ENCODE data around the gene MFAP5. TPM values are rescaled to one million over a fixed set of nuclear protein-coding genes. Genes with fewer than 3 reads are reported as not detected.

The MFAP5 gene
- total RNA-seq, 1 experiment from 2014 or later: not detected

GRCh38 chr12:8698132-8698851 lies 35.7 kb upstream of the MFAP5 start:
- no peaks in the 10 kb centered on the region for H3K79me2 ChIP-seq (ENCODE audit: low read length)
- H4K20me1 ChIP-seq (ENCODE audit: low read length): no peaks in the 10 kb centered on the region
- peak overlapping the region; percentile 60 for H3K4me3 ChIP-seq (ENCODE audit: low read length)
- no peaks in the 10 kb centered on the region; the same call in 1 of the 2 replicates for H3K4me1 ChIP-seq (ENCODE audit: insufficient read depth, low read length)
- peak overlapping the region; percentile 72 for H2AFZ ChIP-seq (ENCODE audit: low read length)
- no peaks in the 10 kb centered on the region for H3F3A ChIP-seq (ENCODE audit: low read length, unreplicated experiment)
- H3K36me3 ChIP-seq (ENCODE audit: low read depth, low read length): no peaks in the 10 kb centered on the region
- H3K9me2 ChIP-seq (replicated peaks; ENCODE audit: low read length): no peaks in the 10 kb centered on the region
- CTCF ChIA-PET: no interaction called here
- TF ChIP-seq CTCF (conservative IDR thresholded peaks at IDR 0.05; ENCODE audit: low read depth, low read length): no peak
- TF ChIP-seq EZH2phosphoT487 (IDR thresholded peaks at IDR 0.05; ENCODE audit: borderline replicate concordance, low read length): peak; percentile 26; the same call in 1 of the 2 replicates
- POLR2A ChIA-PET (ENCODE audit: unreplicated experiment): no interaction called here
- H3K27me3 ChIP-seq (ENCODE audit: low read length): peaks cover 39% of the 10 kb centered on the region
- ATAC-seq (peak; percentile 41), DNase-seq (no peak)
- intact Hi-C loops (cut with micrococcal nuclease): no loop called here
- H3K4me2 ChIP-seq (ENCODE audit: low read length): peak overlapping the region; percentile 80
- H3K27ac ChIP-seq (ENCODE audit: low read length): no peak overlapping the region
- H3K9ac ChIP-seq (ENCODE audit: low read length): no peak overlapping the region
- no peaks in the 10 kb centered on the region for H3K9me3 ChIP-seq (ENCODE audit: low read length)
- no TSS peak for BruUV-seq (replicated peaks)

GRCh38 chr12:8697476-8698131 lies 35.0 kb upstream of the MFAP5 start, which contains the start of gene RIMKLB:
Gene RIMKLB (plus strand): TSS chr12:8697991. CDS start chr12:8713867, 15,876 bp downstream.
- POLR2A ChIA-PET (ENCODE audit: unreplicated experiment): no interaction called here
- H3F3A ChIP-seq (ENCODE audit: low read length, unreplicated experiment): no peaks in the 10 kb centered on the region
- DNase-seq (peak; percentile 11), ATAC-seq (peak; percentile 79)
- no peaks in the 10 kb centered on the region for H4K20me1 ChIP-seq (ENCODE audit: low read length)
- H3K4me1 ChIP-seq (ENCODE audit: insufficient read depth, low read length): no peaks in the 10 kb centered on the region; the same call in 1 of the 2 replicates
- peak within 1 kb of the TSS; percentile 72 for H2AFZ ChIP-seq (ENCODE audit: low read length)
- peak within 1 kb of the TSS; percentile 60 for H3K4me3 ChIP-seq (ENCODE audit: low read length)
- H3K9ac ChIP-seq (ENCODE audit: low read length): no peak within 1 kb of the TSS
- H3K4me2 ChIP-seq (ENCODE audit: low read length): peak within 1 kb of the TSS; percentile 80
- intact Hi-C loops (cut with micrococcal nuclease): no loop called here
- CTCF ChIA-PET: no interaction called here
- TF ChIP-seq EZH2 (IDR thresholded peaks at IDR 0.05; ENCODE audit: low read length, unreplicated experiment) (no peak), CTCF (conservative IDR thresholded peaks at IDR 0.05; ENCODE audit: low read depth, low read length) (no peak), EZH2phosphoT487 (IDR thresholded peaks at IDR 0.05; ENCODE audit: borderline replicate concordance, low read length) (no peak)
- H3K27me3 ChIP-seq (ENCODE audit: low read length): peaks cover 39% of the 10 kb centered on the region
- no peaks in the 10 kb centered on the region for H3K9me2 ChIP-seq (replicated peaks; ENCODE audit: low read length)
- H3K9me3 ChIP-seq (ENCODE audit: low read length): no peaks in the 10 kb centered on the region
- no peaks in the 10 kb centered on the region for H3K79me2 ChIP-seq (ENCODE audit: low read length)
- no TSS peak for BruUV-seq (replicated peaks)
- H3K36me3 ChIP-seq (ENCODE audit: low read depth, low read length): no peaks in the 10 kb centered on the region
- no peak within 1 kb of the TSS for H3K27ac ChIP-seq (ENCODE audit: low read length)

- Histone ChIP-seq H3K4me1 (ENCODE audit: insufficient read depth, low read length) (no peaks in the 10 kb centered on the region; the same call in 1 of the 2 replicates), H3K9ac (ENCODE audit: low read length) (no peak overlapping the region), H3K27me3 (ENCODE audit: low read length) (peaks cover 43% of the 10 kb centered on the region), H3K4me3 (ENCODE audit: low read length) (peak overlapping the region; percentile 53), H3K27ac (ENCODE audit: low read length) (no peak overlapping the region), H3K4me2 (ENCODE audit: low read length) (peak overlapping the region; percentile 71), H3K79me2 (ENCODE audit: low read length) (no peaks in the 10 kb centered on the region), H4K20me1 (ENCODE audit: low read length) (no peaks in the 10 kb centered on the region), H3K9me3 (ENCODE audit: low read length) (no peaks in the 10 kb centered on the region), H2AFZ (ENCODE audit: low read length) (peak overlapping the region; percentile 65), H3F3A (ENCODE audit: low read length, unreplicated experiment) (no peaks in the 10 kb centered on the region), H3K36me3 (ENCODE audit: low read depth, low read length) (no peaks in the 10 kb centered on the region), H3K9me2 (replicated peaks; ENCODE audit: low read length) (no peaks in the 10 kb centered on the region)
- ATAC-seq (peak; percentile 45), DNase-seq (no peak)
- CTCF ChIA-PET: no interaction called here
- intact Hi-C loops (cut with micrococcal nuclease): no loop called here
- BruUV-seq (replicated peaks): no TSS peak
- POLR2A ChIA-PET (ENCODE audit: unreplicated experiment): no interaction called here
- TF ChIP-seq EZH2phosphoT487 (IDR thresholded peaks at IDR 0.05; ENCODE audit: borderline replicate concordance, low read length) (no peak), EZH2 (IDR thresholded peaks at IDR 0.05; ENCODE audit: low read length, unreplicated experiment) (no peak), CTCF (conservative IDR thresholded peaks at IDR 0.05; ENCODE audit: low read depth, low read length) (no peak)
These were observed 34.5 kb upstream of the MFAP5 start for GRCh38 chr12:8697120-8697475.

All from PC-3 (cell line).